Astrocyte (in vitro differentiated cells and primary cell): Measurements from ENCODE around the gene HOXB7. TPM values are rescaled to one million over a fixed set of nuclear protein-coding genes. Genes with fewer than 3 reads are reported as not detected.
A peak's percentile ranks its signal among the peaks of the same experiment; 100 is the strongest.

Experiments used
- DNase-seq: peaks from one replicate; pipeline ENCODE4 v3.0.0-alpha.2; 2010; ENCODE audit warnings: low read depth
- FAIRE-seq: peaks from 2 replicates; lab custom pipeline; 2011; peaks lifted over from hg19 to GRCh38; lab: Jason Lieb, UNC
- H2AFZ ChIP-seq: 2 replicates; pipeline ENCODE4 v1.6.0; 2012; ENCODE audit warnings: low read depth, low read length, inconsistent platforms
- H3K27ac ChIP-seq: 2 replicates; pipeline ENCODE4 v1.5.1; 2011; ENCODE audit warnings: low read depth, low read length, inconsistent platforms
- H3K27me3 ChIP-seq: 2 replicates; pipeline ENCODE4 v1.6.0; 2011; ENCODE audit warnings: low read length, inconsistent platforms; ENCODE audit not compliant: insufficient read depth
- H3K36me3 ChIP-seq: 2 replicates; pipeline ENCODE4 v1.5.1; 2011; ENCODE audit warnings: low read length, inconsistent platforms; ENCODE audit not compliant: insufficient read depth
- H3K4me1 ChIP-seq: 2 replicates; pipeline ENCODE4 v1.5.1; 2011; ENCODE audit warnings: low read length, inconsistent platforms; ENCODE audit not compliant: insufficient read depth
- H3K4me2 ChIP-seq: 2 replicates; pipeline ENCODE4 v1.6.0; 2012; ENCODE audit warnings: low read length, inconsistent platforms
- H3K4me3 ChIP-seq: 2 replicates; pipeline ENCODE4 v1.5.1; 2011; ENCODE audit warnings: low read depth, mild to moderate bottlenecking, low read length, inconsistent platforms; ENCODE audit not compliant: insufficient read depth
- H3K79me2 ChIP-seq: 2 replicates; pipeline ENCODE4 v1.6.0; 2012; ENCODE audit warnings: mild to moderate bottlenecking, low read length, inconsistent platforms; ENCODE audit not compliant: insufficient read depth
- H3K9ac ChIP-seq: 2 replicates; pipeline ENCODE4 v1.6.0; 2012; ENCODE audit warnings: mild to moderate bottlenecking, low read length, inconsistent platforms
- H3K9me3 ChIP-seq: 2 replicates; pipeline ENCODE4 v1.5.1; 2012; ENCODE audit warnings: low read depth, mild to moderate bottlenecking, low read length, inconsistent platforms; ENCODE audit not compliant: insufficient read depth
- H4K20me1 ChIP-seq: 2 replicates; pipeline ENCODE4 v1.6.0; 2012; ENCODE audit warnings: low read length, inconsistent platforms; ENCODE audit not compliant: insufficient read depth
- H3K27ac Mint-ChIP-seq: one replicate; pipeline ENCODE4 v1.8.0; 2021; ENCODE audit warnings: mild to moderate bottlenecking, mixed read lengths; ENCODE audit not compliant: unreplicated experiment
- H3K27me3 Mint-ChIP-seq: one replicate; pipeline ENCODE4 v1.8.0; 2021; ENCODE audit warnings: low read depth, mixed read lengths; ENCODE audit not compliant: unreplicated experiment
- H3K36me3 Mint-ChIP-seq: one replicate; pipeline ENCODE4 v1.8.0; 2021; ENCODE audit warnings: low read depth, mixed read lengths; ENCODE audit not compliant: unreplicated experiment
- H3K4me1 Mint-ChIP-seq: one replicate; pipeline ENCODE4 v1.8.0; 2021; ENCODE audit warnings: low read depth, mixed read lengths; ENCODE audit not compliant: unreplicated experiment
- H3K4me3 Mint-ChIP-seq: one replicate; pipeline ENCODE4 v1.8.0; 2021; ENCODE audit warnings: mild to moderate bottlenecking, moderate library complexity, mixed read lengths; ENCODE audit not compliant: unreplicated experiment
- H3K9me3 Mint-ChIP-seq: one replicate; pipeline ENCODE4 v1.8.0; 2021; ENCODE audit warnings: mild to moderate bottlenecking, mixed read lengths; ENCODE audit not compliant: unreplicated experiment
- CTCF ChIP-seq: IDR thresholded peaks from 2 replicates; pipeline ENCODE4 v1.5.1; 2011; ENCODE audit warnings: low read depth, mild to moderate bottlenecking, inconsistent platforms, low read length, moderate library complexity; ENCODE audit not compliant: insufficient read depth
- EZH2 ChIP-seq: IDR thresholded peaks from 2 replicates; pipeline ENCODE4 v1.6.1; 2012; ENCODE audit warnings: mild to moderate bottlenecking, low read length, inconsistent platforms; ENCODE audit not compliant: insufficient read depth
- total RNA-seq: library from RNA; stranded (reverse); gene quantifications from 2 replicates; pipeline ENCODE4 v1.2.1, GENCODE V29; 2021

Gene HOXB7
- total RNA-seq, 1 donor from 2014 or later, result not detected

- Mint-ChIP-seq H3K27me3 (peaks cover 87% of the 10 kb centered on the region), H3K9me3 (peaks cover 23% of the 10 kb centered on the region), H3K4me1 (no peaks in the 10 kb centered on the region), H3K36me3 (peaks cover 5% of the 10 kb centered on the region), H3K27ac (peak overlapping the region; percentile 78), H3K4me3 (no peak overlapping the region)
- H3K4me2 ChIP-seq, result no peak overlapping the region
- FAIRE-seq (no peak), DNase-seq (no peak)
- no peaks in the 10 kb centered on the region for H3K36me3 ChIP-seq
- H4K20me1 ChIP-seq, result no peaks in the 10 kb centered on the region
- H3K4me3 ChIP-seq, result no peak overlapping the region
- no peak for TF ChIP-seq CTCF
- TF ChIP-seq EZH2, result no peak
- H3K27ac ChIP-seq, result no peak overlapping the region
- H3K4me1 ChIP-seq, result peaks cover 11% of the 10 kb centered on the region
- H3K9me3 ChIP-seq, result peaks cover 5% of the 10 kb centered on the region
- no peak overlapping the region for H2AFZ ChIP-seq
- no peaks in the 10 kb centered on the region for H3K79me2 ChIP-seq
- H3K27me3 ChIP-seq, result peaks cover 97% of the 10 kb centered on the region
- no peak overlapping the region for H3K9ac ChIP-seq
These were observed 16.3 kb upstream of the HOXB7 start for GRCh38 chr17:48627118-48627597.

GRCh38 chr17:48626245-48627117 is 15.7 kb upstream of the HOXB7 start, which contains the start of gene HOXB9:
Gene HOXB9 (minus strand): TSS chr17:48626358. CDS start chr17:48626269, 89 bp downstream.
- Histone ChIP-seq H3K36me3 (no peaks in the 10 kb centered on the region), H4K20me1 (peaks cover 3% of the 10 kb centered on the region), H2AFZ (peak within 1 kb of the TSS; percentile 67), H3K9ac (no peak within 1 kb of the TSS), H3K4me1 (peaks cover 11% of the 10 kb centered on the region), H3K4me2 (peak within 1 kb of the TSS; percentile 78), H3K79me2 (no peaks in the 10 kb centered on the region), H3K27me3 (peaks cover 97% of the 10 kb centered on the region), H3K27ac (no peak within 1 kb of the TSS), H3K4me3 (peak within 1 kb of the TSS; percentile 20), H3K9me3 (peaks cover 10% of the 10 kb centered on the region)
- DNase-seq (no peak), FAIRE-seq (no peak)
- Mint-ChIP-seq H3K27ac (peak within 1 kb of the TSS; percentile 81), H3K4me1 (no peaks in the 10 kb centered on the region), H3K9me3 (peaks cover 26% of the 10 kb centered on the region), H3K27me3 (peaks cover 86% of the 10 kb centered on the region), H3K4me3 (peak within 1 kb of the TSS; percentile 40), H3K36me3 (peaks cover 8% of the 10 kb centered on the region)
- peak; percentile 60 for TF ChIP-seq EZH2
- TF ChIP-seq CTCF, result no peak
